Measurements from ENCODE around the gene IRF9.

Gene IRF9

GRCh38 chr14:24149302-24149969 is 11.6 kb upstream of the IRF9 start:
- DNase-seq (ENCODE audit: low spot score), result no peak

GRCh38 chr14:24150061-24150460 is 11.0 kb upstream of the IRF9 start:
- DNase-seq (ENCODE audit: low spot score), result no peak

GRCh38 chr14:24150567-24150966 is 10.5 kb upstream of the IRF9 start:
- no peak for DNase-seq (ENCODE audit: low spot score)

GRCh38 chr14:24150993-24151392 is 10.1 kb upstream of the IRF9 start:
- no peak for DNase-seq (ENCODE audit: low spot score)

- no peak for DNase-seq (ENCODE audit: low spot score)
Observed at GRCh38 chr14:24151404-24152080, 9.5 kb upstream of the IRF9 start.

- DNase-seq (ENCODE audit: low spot score), result no peak
Observed at GRCh38 chr14:24155100-24155499, 6.0 kb upstream of the IRF9 start.

GRCh38 chr14:24156840-24157239 is 4.2 kb upstream of the IRF9 start:
- DNase-seq (ENCODE audit: low spot score), result no peak

- no peak for DNase-seq (ENCODE audit: low spot score)
Observed at GRCh38 chr14:24157331-24157730, 3.7 kb upstream of the IRF9 start.

- no peak for DNase-seq (ENCODE audit: low spot score)
Observed at GRCh38 chr14:24159777-24160498, 1.1 kb upstream of the IRF9 start.

- DNase-seq (ENCODE audit: low spot score), result no peak
Observed at GRCh38 chr14:24160499-24160849, 591 bp upstream of the IRF9 start.

- DNase-seq (ENCODE audit: low spot score), result peak; percentile 57
Observed at GRCh38 chr14:24162093-24162492, 1.0 kb downstream of the IRF9 start.

GRCh38 chr14:24164518-24164991 is 3.5 kb downstream of the IRF9 start:
- no peak for DNase-seq (ENCODE audit: low spot score)

GRCh38 chr14:24165785-24166184 is 4.7 kb downstream of the IRF9 start:
- DNase-seq (ENCODE audit: low spot score), result no peak

- DNase-seq (ENCODE audit: low spot score), result no peak
Observed at GRCh38 chr14:24167469-24168114, 6.5 kb downstream of the IRF9 start.

- no peak for DNase-seq (ENCODE audit: low spot score)
Observed at GRCh38 chr14:24171422-24172260, 10.6 kb downstream of the IRF9 start, which contains the start of gene REC8. Gene REC8 (plus strand): TSS chr14:24172080. CDS start chr14:24172553, 473 bp downstream.

GRCh38 chr14:24172261-24172860 is 11.3 kb downstream of the IRF9 start:
- no peak for DNase-seq (ENCODE audit: low spot score)

GRCh38 chr14:24172871-24173281 is 11.8 kb downstream of the IRF9 start:
- no peak for DNase-seq (ENCODE audit: low spot score)

GRCh38 chr14:24176599-24176998 is 15.5 kb downstream of the IRF9 start:
- DNase-seq (ENCODE audit: low spot score), result no peak

- no peak for DNase-seq (ENCODE audit: low spot score)
Observed at GRCh38 chr14:24177041-24177825, 16.2 kb downstream of the IRF9 start.

- DNase-seq (ENCODE audit: low spot score), result no peak
Observed at GRCh38 chr14:24177891-24178290, 16.8 kb downstream of the IRF9 start.
